DND-41 (cell line): ENCODE measurements around the gene IMPDH1.
"Not testable (repeated sequence)": the region's sequence is repeated elsewhere in the genome, so short reads cannot be mapped to it uniquely, and the experiment has no call there.

Experiments used
- ATAC-seq: fragments of 200-7000 bp; cut with Tn5 transposase; 3 replicates; pipeline ENCODE4 v1.9.1; 2021; ENCODE audit warnings: low read depth; ENCODE audit not compliant: insufficient read depth
- DNase-seq: peaks from one replicate; pipeline ENCODE4 v3.0.0-alpha.2; 2020
- H2AFZ ChIP-seq: 2 replicates; pipeline ENCODE4 v1.6.0; 2012; ENCODE audit warnings: low read depth, low read length
- H3K27ac ChIP-seq: 2 replicates; pipeline ENCODE4 v1.5.1; 2012; ENCODE audit warnings: low read length, inconsistent platforms
- H3K27me3 ChIP-seq: fragments of 200-600 bp; sonication (generic); 2 replicates; pipeline ENCODE4 v1.6.0; 2012; ENCODE audit warnings: low read length, mild to moderate bottlenecking, inconsistent platforms; ENCODE audit not compliant: insufficient read depth, poor library complexity
- H3K36me3 ChIP-seq: 2 replicates; pipeline ENCODE4 v1.5.1; 2012; ENCODE audit warnings: low read length, inconsistent platforms; ENCODE audit not compliant: insufficient read depth
- H3K4me1 ChIP-seq: 2 replicates; pipeline ENCODE4 v1.5.1; 2012; ENCODE audit warnings: mild to moderate bottlenecking, low read length; ENCODE audit not compliant: insufficient read depth
- H3K4me2 ChIP-seq: 2 replicates; pipeline ENCODE4 v1.6.0; 2012; ENCODE audit warnings: mild to moderate bottlenecking, moderate library complexity, low read length, inconsistent platforms; ENCODE audit not compliant: insufficient read depth
- H3K4me3 ChIP-seq, 2 experiments: fragments of 200-600 bp in 1 of 2; shearing (Covaris generic) in 1 of 2; 2 replicates each; pipeline ENCODE4 v1.5.1; 2012 to 2016; ENCODE audit warnings: inconsistent platforms in 2 of 2, low read length in 2 of 2, mild to moderate bottlenecking in 2 of 2, low read depth in 1 of 2, moderate library complexity in 1 of 2
- H3K79me2 ChIP-seq: 2 replicates; pipeline ENCODE4 v1.6.0; 2012; ENCODE audit warnings: low read length, inconsistent platforms; ENCODE audit not compliant: insufficient read depth
- H3K9ac ChIP-seq: 2 replicates; pipeline ENCODE4 v1.6.0; 2012; ENCODE audit warnings: low read depth, mild to moderate bottlenecking, inconsistent platforms, low read length, moderate library complexity
- H3K9me3 ChIP-seq: 2 replicates; pipeline ENCODE4 v1.5.1; 2012; ENCODE audit warnings: low read length, moderate library complexity, mild to moderate bottlenecking, inconsistent platforms; ENCODE audit not compliant: insufficient read depth, severe bottlenecking
- H4K20me1 ChIP-seq: 2 replicates; pipeline ENCODE4 v1.6.0; 2012; ENCODE audit warnings: low read length; ENCODE audit not compliant: insufficient read depth
- EZH2 ChIP-seq: IDR thresholded peaks from 3 replicates; pipeline ENCODE4 v1.6.1; 2012; ENCODE audit warnings: borderline replicate concordance, low read depth, mild to moderate bottlenecking, moderate library complexity, low read length, inconsistent platforms; ENCODE audit not compliant: severe bottlenecking
- TF ChIP-seq, protein P1 (sequence below): IDR thresholded peaks from 2 replicates; pipeline ENCODE4 v1.5.1; 2012; ENCODE audit warnings: borderline replicate concordance, low read length, moderate library complexity, mild to moderate bottlenecking; ENCODE audit not compliant: poor library complexity, severe bottlenecking; ENCODE audit errors: extremely low read depth

IMPDH1 gene

DNA sequence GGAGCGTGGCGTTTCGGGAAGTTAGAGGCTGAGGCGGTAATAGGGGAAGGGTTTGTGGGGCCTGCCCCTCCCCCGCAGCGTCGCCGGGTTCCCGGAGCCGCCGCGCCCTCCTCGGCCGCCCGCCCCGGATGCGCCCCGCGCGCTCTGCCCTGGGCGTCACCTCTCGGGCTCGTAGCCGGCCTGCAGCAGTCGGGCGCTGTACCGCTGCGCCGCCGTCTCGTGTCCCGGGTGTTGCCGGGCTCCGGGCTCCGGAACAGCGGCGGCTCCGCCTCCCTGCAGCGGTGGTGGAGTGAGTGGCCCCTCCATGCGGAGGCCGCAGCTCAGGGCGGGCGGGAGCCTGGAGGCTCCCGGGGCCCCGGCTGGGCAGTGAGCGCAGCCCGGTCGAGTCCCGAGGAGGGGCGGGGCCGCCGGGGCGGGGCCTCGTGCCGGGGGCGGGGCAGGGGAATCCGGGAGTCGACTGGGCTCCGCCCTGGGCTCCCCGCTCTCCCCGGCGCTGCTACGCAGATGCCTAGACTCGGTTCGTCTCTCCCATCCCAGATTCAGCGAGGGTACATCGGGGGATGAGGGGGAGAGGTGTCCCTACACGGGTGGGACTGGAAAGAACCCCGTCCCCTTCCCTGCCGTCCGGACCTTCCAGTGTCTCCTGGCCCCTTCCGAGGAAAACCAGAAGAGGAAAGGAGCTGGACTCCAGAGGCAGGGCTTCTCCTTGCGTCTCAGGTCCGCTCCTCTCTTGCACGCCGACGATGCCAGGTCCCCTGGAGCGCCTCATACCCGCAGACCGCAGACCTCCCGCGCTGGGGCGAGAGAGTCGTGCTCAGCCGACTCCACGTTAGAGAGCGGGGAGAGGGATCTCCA lies at the start of gene IMPDH1:
TSS of gene IMPDH1 (minus strand) at position 387 of the 855 bp plus-strand sequence. CDS start at position 306, 81 bp downstream.
- Histone ChIP-seq H3K9ac (peak within 1 kb of the TSS; percentile 43), H3K36me3 (no peaks in the 10 kb centered on the region)

DNA sequence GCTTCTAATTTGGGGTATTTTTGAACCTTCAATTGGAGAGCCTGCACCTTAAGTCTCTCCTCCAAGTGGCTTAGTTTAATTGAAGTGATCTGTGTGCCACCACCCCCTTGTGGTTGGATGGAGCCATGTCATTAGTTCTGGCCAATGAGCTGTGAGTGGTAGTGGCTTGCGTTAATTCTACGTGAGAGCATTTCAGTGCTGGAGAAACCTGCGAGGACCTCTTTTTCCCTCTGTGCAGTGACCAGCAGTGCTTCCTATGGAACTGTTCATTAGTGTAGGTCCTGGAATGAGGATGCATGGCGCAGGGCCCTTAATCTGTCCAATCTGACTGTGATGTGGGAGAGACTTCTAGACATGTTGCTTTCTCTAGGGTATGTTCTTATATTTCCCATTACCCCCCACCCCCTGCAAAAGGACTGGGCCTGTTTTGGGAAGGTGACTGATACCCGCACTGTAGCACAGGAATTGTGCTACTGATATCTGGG lies 49.7 kb upstream of the IMPDH1 start:
- Histone ChIP-seq H3K79me2 (peaks cover 61% of the 10 kb centered on the region), H3K4me3 (no peak overlapping the region), H3K4me2 (no peak overlapping the region), H3K4me1 (peaks cover 36% of the 10 kb centered on the region), H4K20me1 (peaks cover 12% of the 10 kb centered on the region), H3K9ac (no peak overlapping the region), H3K27ac (no peak overlapping the region), H2AFZ (no peak overlapping the region), H3K27me3 (no peaks in the 10 kb centered on the region), H3K9me3 (no peaks in the 10 kb centered on the region), H3K36me3 (peaks cover 22% of the 10 kb centered on the region)
- DNase-seq = peak; percentile 64
- TF ChIP-seq EZH2 = no peak
- TF ChIP-seq, protein P1, sequence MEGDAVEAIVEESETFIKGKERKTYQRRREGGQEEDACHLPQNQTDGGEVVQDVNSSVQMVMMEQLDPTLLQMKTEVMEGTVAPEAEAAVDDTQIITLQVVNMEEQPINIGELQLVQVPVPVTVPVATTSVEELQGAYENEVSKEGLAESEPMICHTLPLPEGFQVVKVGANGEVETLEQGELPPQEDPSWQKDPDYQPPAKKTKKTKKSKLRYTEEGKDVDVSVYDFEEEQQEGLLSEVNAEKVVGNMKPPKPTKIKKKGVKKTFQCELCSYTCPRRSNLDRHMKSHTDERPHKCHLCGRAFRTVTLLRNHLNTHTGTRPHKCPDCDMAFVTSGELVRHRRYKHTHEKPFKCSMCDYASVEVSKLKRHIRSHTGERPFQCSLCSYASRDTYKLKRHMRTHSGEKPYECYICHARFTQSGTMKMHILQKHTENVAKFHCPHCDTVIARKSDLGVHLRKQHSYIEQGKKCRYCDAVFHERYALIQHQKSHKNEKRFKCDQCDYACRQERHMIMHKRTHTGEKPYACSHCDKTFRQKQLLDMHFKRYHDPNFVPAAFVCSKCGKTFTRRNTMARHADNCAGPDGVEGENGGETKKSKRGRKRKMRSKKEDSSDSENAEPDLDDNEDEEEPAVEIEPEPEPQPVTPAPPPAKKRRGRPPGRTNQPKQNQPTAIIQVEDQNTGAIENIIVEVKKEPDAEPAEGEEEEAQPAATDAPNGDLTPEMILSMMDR = peak; percentile 76
- ATAC-seq = peak; percentile 49

More for the DNA sequence above, at the start of gene IMPDH1:
- H3K4me2 ChIP-seq = peak within 1 kb of the TSS; percentile 71
- no peaks in the 10 kb centered on the region for H3K9me3 ChIP-seq
- H4K20me1 ChIP-seq = peaks cover 34% of the 10 kb centered on the region
- H3K27me3 ChIP-seq = peaks cover 45% of the 10 kb centered on the region
- peak within 1 kb of the TSS; percentile 18 to 58; a peak in 3 of 4 replicates for H3K4me3 ChIP-seq
- DNase-seq = peak; percentile 75
- H3K79me2 ChIP-seq = no peaks in the 10 kb centered on the region
- H2AFZ ChIP-seq = peak within 1 kb of the TSS; percentile 58
- no peak within 1 kb of the TSS for H3K27ac ChIP-seq
- peak; percentile 52 for TF ChIP-seq EZH2
- TF ChIP-seq, protein P1 = no peak
- peaks cover 31% of the 10 kb centered on the region for H3K4me1 ChIP-seq
- peak; percentile 81 for ATAC-seq

DNA sequence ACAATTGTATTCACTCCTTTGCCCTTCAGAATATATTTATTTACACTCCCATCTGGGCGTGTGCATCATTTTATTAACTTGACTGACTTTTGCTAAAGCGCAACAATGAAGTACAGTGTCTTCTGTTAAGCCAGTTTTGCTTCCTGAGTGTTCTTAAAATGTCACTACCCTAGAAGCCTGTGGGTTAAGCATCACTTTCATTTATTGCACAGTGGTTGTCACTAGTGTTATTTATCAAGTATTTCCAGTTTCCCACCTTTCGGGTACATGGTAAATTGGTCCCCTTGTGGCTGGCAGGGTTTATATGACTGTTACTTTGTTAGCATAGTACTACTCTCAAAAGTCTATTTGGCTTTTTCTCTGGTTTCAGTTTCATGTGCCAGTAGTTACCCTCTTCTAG lies 49.2 kb upstream of the IMPDH1 start:
- Histone ChIP-seq H3K9ac (no peak overlapping the region), H3K4me1 (peaks cover 36% of the 10 kb centered on the region), H3K79me2 (peaks cover 61% of the 10 kb centered on the region), H3K4me3 (no peak overlapping the region), H3K4me2 (peak overlapping the region; percentile 94), H4K20me1 (peaks cover 12% of the 10 kb centered on the region), H3K36me3 (peaks cover 22% of the 10 kb centered on the region), H2AFZ (no peak overlapping the region), H3K27me3 (peaks cover under 1% of the 10 kb centered on the region), H3K27ac (no peak overlapping the region), H3K9me3 (no peaks in the 10 kb centered on the region)
- TF ChIP-seq EZH2 = no peak
- TF ChIP-seq, protein P1 = no peak
- DNase-seq (no peak), ATAC-seq (no peak)

DNA sequence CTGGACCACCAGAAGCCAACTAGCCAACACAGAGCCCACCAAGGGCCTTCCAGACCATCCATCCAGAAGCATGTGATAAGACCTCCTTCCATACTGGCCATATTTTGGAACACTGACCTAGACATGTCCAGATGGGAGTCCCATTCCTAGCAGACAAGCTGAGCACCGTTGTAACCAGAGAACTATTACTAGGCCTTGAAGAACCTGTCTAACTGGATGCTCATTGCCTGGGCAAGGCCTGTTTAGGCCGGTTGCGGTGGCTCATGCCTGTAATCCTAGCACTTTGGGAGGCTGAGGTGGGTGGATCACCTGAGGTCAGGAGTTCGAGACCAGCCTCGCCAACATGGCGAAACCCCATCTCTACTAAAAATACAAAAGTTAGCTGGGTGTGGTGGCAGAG lies 47.6 kb upstream of the IMPDH1 start:
- peaks cover 57% of the 10 kb centered on the region for H3K79me2 ChIP-seq
- peak overlapping the region; percentile 94 for H3K4me2 ChIP-seq
- H3K4me3 ChIP-seq = peak overlapping the region in 1 of 2 experiments; percentile 100; a peak in 2 of 4 replicates
- H3K4me1 ChIP-seq = peaks cover 36% of the 10 kb centered on the region
- H3K36me3 ChIP-seq = peaks cover 22% of the 10 kb centered on the region
- not testable (repeated sequence) for H3K27me3 ChIP-seq, H3K9me3 ChIP-seq, H2AFZ ChIP-seq, DNase-seq, ATAC-seq
- H3K9ac ChIP-seq = peak overlapping the region; percentile 98
- H4K20me1 ChIP-seq = peaks cover 12% of the 10 kb centered on the region
- peak overlapping the region; percentile 30; the same call in 1 of the 2 replicates for H3K27ac ChIP-seq
